GM23338 (cell line): ENCODE measurements around the gene GNG12. TPM values are rescaled to one million over a fixed set of nuclear protein-coding genes. Genes with fewer than 3 reads are reported as not detected.

ENCODE experiments used
- ATAC-seq: fragments of 200-7000 bp; cut with Tn5 transposase; 3 replicates; pipeline ENCODE4 v1.9.1; 2020
- DNase-seq: peaks from one replicate; pipeline ENCODE4 v3.0.0-alpha.2; 2015; ENCODE audit warnings: low spot score
- H2AFZ ChIP-seq: fragments of 200-600 bp; sonication (generic); 2 replicates; pipeline ENCODE4 v1.8.0; 2016; ENCODE audit warnings: antibody characterized with exemption, mild to moderate bottlenecking, moderate library complexity
- H3F3A ChIP-seq: fragments of 200-600 bp; sonication (generic); replicated peaks from 2 replicates; pipeline ENCODE4 v1.8.0; 2017; ENCODE audit warnings: antibody characterized with exemption, mixed run types, low read depth
- H3K27ac ChIP-seq: fragments of 200-600 bp; sonication (generic); 2 replicates; pipeline ENCODE4 v1.6.1; 2016; ENCODE audit warnings: low read depth
- H3K27me3 ChIP-seq: fragments of 200-600 bp; sonication (generic); 2 replicates; pipeline ENCODE4 v1.8.0; 2016; ENCODE audit warnings: mild to moderate bottlenecking, mixed run types, moderate library complexity; ENCODE audit not compliant: insufficient read depth
- H3K36me3 ChIP-seq: fragments of 200-600 bp; sonication (generic); 2 replicates; pipeline ENCODE4 v1.8.0; 2016; ENCODE audit warnings: mild to moderate bottlenecking; ENCODE audit not compliant: insufficient read depth
- H3K4me1 ChIP-seq: fragments of 200-600 bp; sonication (generic); 2 replicates; pipeline ENCODE4 v1.8.0; 2016; ENCODE audit warnings: mild to moderate bottlenecking, moderate library complexity; ENCODE audit not compliant: insufficient read depth
- H3K4me2 ChIP-seq: fragments of 200-600 bp; sonication (generic); 2 replicates; pipeline ENCODE4 v1.7.1; 2017; ENCODE audit warnings: mixed run types
- H3K4me3 ChIP-seq: fragments of 200-600 bp; sonication (generic); 2 replicates; pipeline ENCODE4 v1.6.1; 2016; ENCODE audit warnings: mixed run types
- H3K79me2 ChIP-seq: fragments of 200-600 bp; sonication (generic); replicated peaks from 2 replicates; pipeline ENCODE4 v1.8.0; 2017; ENCODE audit warnings: mild to moderate bottlenecking; ENCODE audit not compliant: insufficient read depth
- H3K9me2 ChIP-seq: fragments of 200-600 bp; sonication (generic); 2 replicates; pipeline ENCODE4 v1.8.0; 2017; ENCODE audit not compliant: insufficient read depth
- H4K20me1 ChIP-seq: fragments of 200-600 bp; sonication (generic); replicated peaks from 2 replicates; pipeline ENCODE4 v1.8.0; 2017; ENCODE audit warnings: mild to moderate bottlenecking; ENCODE audit not compliant: insufficient read depth
- H3K27ac Mint-ChIP-seq: 2 replicates; pipeline ENCODE4 v1.8.0; 2020; ENCODE audit warnings: inconsistent platforms, mild to moderate bottlenecking, moderate library complexity, mixed read lengths
- H3K27me3 Mint-ChIP-seq: 3 replicates; pipeline ENCODE4 v1.8.0; 2022; ENCODE audit warnings: low read depth, mild to moderate bottlenecking, moderate library complexity, mixed read lengths, inconsistent platforms; ENCODE audit not compliant: insufficient read depth, poor library complexity
- H3K36me3 Mint-ChIP-seq: 3 replicates; pipeline ENCODE4 v1.8.0; 2021; ENCODE audit warnings: low read depth, mild to moderate bottlenecking, inconsistent platforms, moderate library complexity, mixed read lengths
- H3K4me1 Mint-ChIP-seq: 3 replicates; pipeline ENCODE4 v1.8.0; 2020; ENCODE audit warnings: mild to moderate bottlenecking, inconsistent platforms, mixed read lengths
- H3K4me3 Mint-ChIP-seq: 3 replicates; pipeline ENCODE4 v1.8.0; 2021; ENCODE audit warnings: moderate library complexity, mild to moderate bottlenecking, inconsistent platforms, mixed read lengths
- H3K9me3 Mint-ChIP-seq: 3 replicates; pipeline ENCODE4 v1.8.0; 2020; ENCODE audit warnings: moderate library complexity, mild to moderate bottlenecking, inconsistent platforms, mixed read lengths
- CREB1 ChIP-seq: fragments of 250-450 bp; sonication (Bioruptor Pico); IDR thresholded peaks from 2 replicates; pipeline ENCODE4 v1.5.0; 2020; ENCODE audit warnings: low read depth, mild to moderate bottlenecking, moderate library complexity
- ETS1 ChIP-seq: IDR thresholded peaks from 2 replicates; pipeline ENCODE4 v1.6.1; 2016; ENCODE audit warnings: antibody characterized with exemption
- EZH2 ChIP-seq: fragments of 200-600 bp; sonication (generic); IDR thresholded peaks from one replicate; pipeline ENCODE4 v1.8.0; 2017; ENCODE audit warnings: antibody characterized with exemption, mild to moderate bottlenecking, low read depth; ENCODE audit not compliant: unreplicated experiment
- EZH2phosphoT487 ChIP-seq: fragments of 200-600 bp; sonication (generic); IDR thresholded peaks from one replicate; pipeline ENCODE4 v1.8.1; 2018; ENCODE audit warnings: antibody characterized with exemption; ENCODE audit not compliant: unreplicated experiment
- JUNB ChIP-seq: IDR thresholded peaks from one replicate; pipeline ENCODE4 v1.6.1; 2016; ENCODE audit warnings: antibody characterized with exemption; ENCODE audit not compliant: unreplicated experiment
- NANOG ChIP-seq: IDR thresholded peaks from 2 replicates; pipeline ENCODE4 v1.6.1; 2016; ENCODE audit warnings: antibody characterized with exemption, borderline replicate concordance
- POLR2AphosphoS5 ChIP-seq: IDR thresholded peaks from 2 replicates; pipeline ENCODE4 v1.6.1; 2016; ENCODE audit warnings: antibody characterized with exemption, low read depth
- REST ChIP-seq: IDR thresholded peaks from one replicate; pipeline ENCODE4 v1.6.1; 2018; ENCODE audit warnings: antibody characterized with exemption; ENCODE audit not compliant: unreplicated experiment
- STAT1 ChIP-seq: IDR thresholded peaks from one replicate; pipeline ENCODE4 v1.6.1; 2016; ENCODE audit warnings: antibody characterized with exemption; ENCODE audit not compliant: unreplicated experiment
- ZNF114 ChIP-seq: fragments of 250-450 bp; sonication (Bioruptor Pico); IDR thresholded peaks from 2 replicates; pipeline ENCODE4 v1.5.0; 2020; ENCODE audit warnings: mild to moderate bottlenecking, moderate library complexity
- ZNF331 ChIP-seq: fragments of 250-450 bp; sonication (Bioruptor Pico); IDR thresholded peaks from 2 replicates; pipeline ENCODE4 v1.5.0; 2020; ENCODE audit warnings: low read depth, mild to moderate bottlenecking, moderate library complexity
- polyA plus RNA-seq: library from polyadenylated mRNA; unstranded; fragments of >200 nt; fragmentation: Nextera tagmentation; extraction: Ambion mirVana; gene quantifications from 2 replicates; pipeline ENCODE4 v1.2.1, GENCODE V29; 2016
- total RNA-seq: library from RNA; depleted of rRNA; stranded (reverse); fragments of >200 nt; shearing (Covaris generic); gene quantifications from 2 replicates; pipeline ENCODE4 v1.2.3, GENCODE V29; 2014
- TF ChIP-seq, protein P1 (sequence below), 2 experiments: fragments of 200-600 bp in 1 of 2; sonication (generic) in 1 of 2; conservative IDR thresholded peaks; 2 replicates each; pipeline versions ENCODE4 v1.5.1 to v1.6.1; 2016 to 2017; ENCODE audit warnings: antibody characterized with exemption in 2 of 2, low read depth in 2 of 2, mild to moderate bottlenecking in 2 of 2, moderate library complexity in 1 of 2

Gene GNG12
- total and polyA plus RNA-seq, 2 experiments from 2014 or later: 13.4 to 33.0 TPM

- Mint-ChIP-seq H3K4me3 (no peak overlapping the region), H3K36me3 (no peaks in the 10 kb centered on the region), H3K9me3 (no peaks in the 10 kb centered on the region), H3K4me1 (peaks cover 3% of the 10 kb centered on the region; the same call in 1 of the 3 replicates), H3K27ac (no peak overlapping the region), H3K27me3 (no peaks in the 10 kb centered on the region)
- Histone ChIP-seq H3K79me2 (no peaks in the 10 kb centered on the region), H3F3A (no peaks in the 10 kb centered on the region), H3K4me3 (no peak overlapping the region), H3K36me3 (no peaks in the 10 kb centered on the region), H3K27me3 (no peaks in the 10 kb centered on the region), H4K20me1 (no peaks in the 10 kb centered on the region), H3K27ac (no peak overlapping the region), H3K9me2 (no peaks in the 10 kb centered on the region), H3K4me2 (no peak overlapping the region), H3K4me1 (no peaks in the 10 kb centered on the region), H2AFZ (no peak overlapping the region)
- DNase-seq (no peak), ATAC-seq (no peak)
- TF ChIP-seq ZNF114: no peak
- TF ChIP-seq, protein P1, sequence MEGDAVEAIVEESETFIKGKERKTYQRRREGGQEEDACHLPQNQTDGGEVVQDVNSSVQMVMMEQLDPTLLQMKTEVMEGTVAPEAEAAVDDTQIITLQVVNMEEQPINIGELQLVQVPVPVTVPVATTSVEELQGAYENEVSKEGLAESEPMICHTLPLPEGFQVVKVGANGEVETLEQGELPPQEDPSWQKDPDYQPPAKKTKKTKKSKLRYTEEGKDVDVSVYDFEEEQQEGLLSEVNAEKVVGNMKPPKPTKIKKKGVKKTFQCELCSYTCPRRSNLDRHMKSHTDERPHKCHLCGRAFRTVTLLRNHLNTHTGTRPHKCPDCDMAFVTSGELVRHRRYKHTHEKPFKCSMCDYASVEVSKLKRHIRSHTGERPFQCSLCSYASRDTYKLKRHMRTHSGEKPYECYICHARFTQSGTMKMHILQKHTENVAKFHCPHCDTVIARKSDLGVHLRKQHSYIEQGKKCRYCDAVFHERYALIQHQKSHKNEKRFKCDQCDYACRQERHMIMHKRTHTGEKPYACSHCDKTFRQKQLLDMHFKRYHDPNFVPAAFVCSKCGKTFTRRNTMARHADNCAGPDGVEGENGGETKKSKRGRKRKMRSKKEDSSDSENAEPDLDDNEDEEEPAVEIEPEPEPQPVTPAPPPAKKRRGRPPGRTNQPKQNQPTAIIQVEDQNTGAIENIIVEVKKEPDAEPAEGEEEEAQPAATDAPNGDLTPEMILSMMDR (conservative IDR thresholded peaks at IDR 0.05; ENCODE audit: low read depth in 2 of 2): no peak
- no peak for TF ChIP-seq JUNB
- no peak for TF ChIP-seq POLR2AphosphoS5
- no peak for TF ChIP-seq STAT1
Observed at GRCh38 chr1:67855961-67856360, 22.7 kb upstream of the GNG12 start.

DNA sequence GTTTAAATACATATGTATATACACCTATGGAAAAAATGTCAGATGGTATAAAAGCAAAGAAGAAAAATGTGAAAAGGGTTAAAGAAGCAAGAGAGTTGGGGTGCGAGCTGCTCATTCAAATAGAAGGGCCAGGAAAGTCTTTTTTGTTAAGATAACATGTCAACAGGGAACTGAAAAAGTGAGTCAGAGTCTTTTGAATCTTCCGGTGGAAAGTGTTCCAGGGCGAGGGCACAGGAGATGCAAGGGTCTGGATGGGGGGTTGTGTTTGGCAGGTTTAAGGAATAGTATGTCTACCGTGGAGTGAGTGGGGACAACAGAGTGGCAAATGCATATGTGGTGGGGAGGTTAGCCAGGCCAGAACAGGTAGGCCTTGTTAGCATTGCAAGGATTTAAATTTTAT lies 22.2 kb upstream of the GNG12 start:
- no peak overlapping the region for H2AFZ ChIP-seq
- H3K9me3 Mint-ChIP-seq: no peaks in the 10 kb centered on the region
- ATAC-seq (no peak), DNase-seq (no peak)
- no peak overlapping the region for H3K27ac ChIP-seq
- H3K27me3 Mint-ChIP-seq: no peaks in the 10 kb centered on the region
- no peaks in the 10 kb centered on the region for H3K4me1 ChIP-seq
- no peaks in the 10 kb centered on the region for H3K4me1 Mint-ChIP-seq
- H3K27ac Mint-ChIP-seq: no peak overlapping the region
- H3K4me3 ChIP-seq: no peak overlapping the region
- no peaks in the 10 kb centered on the region for H4K20me1 ChIP-seq
- H3K4me2 ChIP-seq: no peak overlapping the region
- H3K36me3 Mint-ChIP-seq: no peaks in the 10 kb centered on the region
- no peaks in the 10 kb centered on the region for H3K79me2 ChIP-seq
- no peaks in the 10 kb centered on the region for H3K9me2 ChIP-seq
- no peaks in the 10 kb centered on the region for H3K36me3 ChIP-seq
- H3K4me3 Mint-ChIP-seq: no peak overlapping the region
- H3K27me3 ChIP-seq: no peaks in the 10 kb centered on the region
- H3F3A ChIP-seq: no peaks in the 10 kb centered on the region
- TF ChIP-seq EZH2: no peak
- TF ChIP-seq ETS1: no peak
- no peak for TF ChIP-seq NANOG
- TF ChIP-seq CREB1 (CRISPR knock-in tag): no peak
- TF ChIP-seq, protein P1 (conservative IDR thresholded peaks at IDR 0.05; ENCODE audit: low read depth in 2 of 2): no peak
- no peak for TF ChIP-seq ZNF331
- no peak for TF ChIP-seq ZNF114
- TF ChIP-seq EZH2phosphoT487: no peak
- no peak for TF ChIP-seq JUNB
- TF ChIP-seq POLR2AphosphoS5: no peak
- TF ChIP-seq REST: no peak
